Activated naive CD4-positive, alpha-beta T cell treated with anti-CD3 and anti-CD28 coated beads for 36 hours (primary cell): ENCODE measurements around the gene TOMM40. TPM values are rescaled to one million over a fixed set of nuclear protein-coding genes. Genes with fewer than 3 reads are reported as not detected.

Experiments used
- CTCF ChIA-PET: fragments of 350-600 bp; sonication (Branson Sonifier 250); formaldehyde crosslinking; loops from one replicate; lab custom pipeline; 2021; ENCODE audit warnings: antibody characterized with exemption; lab: Charles Lee
- DNase-seq: peaks from one replicate; pipeline ENCODE4 v3.0.0-alpha.2; 2020
- H3K27ac Mint-ChIP-seq: one replicate; pipeline ENCODE4 v1.8.0; 2021; ENCODE audit warnings: mild to moderate bottlenecking, mixed read lengths
- H3K27me3 Mint-ChIP-seq: one replicate; pipeline ENCODE4 v1.8.0; 2021; ENCODE audit warnings: low read depth, mixed read lengths
- H3K36me3 Mint-ChIP-seq: one replicate; pipeline ENCODE4 v1.8.0; 2021; ENCODE audit warnings: low read depth, mixed read lengths
- H3K4me1 Mint-ChIP-seq: one replicate; pipeline ENCODE4 v1.8.0; 2021; ENCODE audit warnings: low read depth, mixed read lengths
- H3K4me3 Mint-ChIP-seq: one replicate; pipeline ENCODE4 v1.8.0; 2021; ENCODE audit warnings: mild to moderate bottlenecking, moderate library complexity, mixed read lengths
- H3K9me3 Mint-ChIP-seq: one replicate; pipeline ENCODE4 v1.8.0; 2021; ENCODE audit warnings: mixed read lengths
- intact Hi-C: fragments of 100-400 bp; cut with micrococcal nuclease; formaldehyde crosslinking; loops from one replicate; pipeline ENCODE4 v1.15.1; 2023
- total RNA-seq, 2 experiments: library from RNA; stranded (reverse); gene quantifications; one replicate each; pipeline ENCODE4 v1.2.3, GENCODE V29; 2021

Gene TOMM40
- total RNA-seq: 10 to 100 TPM; 72.6 to 75.0 TPM

DNA sequence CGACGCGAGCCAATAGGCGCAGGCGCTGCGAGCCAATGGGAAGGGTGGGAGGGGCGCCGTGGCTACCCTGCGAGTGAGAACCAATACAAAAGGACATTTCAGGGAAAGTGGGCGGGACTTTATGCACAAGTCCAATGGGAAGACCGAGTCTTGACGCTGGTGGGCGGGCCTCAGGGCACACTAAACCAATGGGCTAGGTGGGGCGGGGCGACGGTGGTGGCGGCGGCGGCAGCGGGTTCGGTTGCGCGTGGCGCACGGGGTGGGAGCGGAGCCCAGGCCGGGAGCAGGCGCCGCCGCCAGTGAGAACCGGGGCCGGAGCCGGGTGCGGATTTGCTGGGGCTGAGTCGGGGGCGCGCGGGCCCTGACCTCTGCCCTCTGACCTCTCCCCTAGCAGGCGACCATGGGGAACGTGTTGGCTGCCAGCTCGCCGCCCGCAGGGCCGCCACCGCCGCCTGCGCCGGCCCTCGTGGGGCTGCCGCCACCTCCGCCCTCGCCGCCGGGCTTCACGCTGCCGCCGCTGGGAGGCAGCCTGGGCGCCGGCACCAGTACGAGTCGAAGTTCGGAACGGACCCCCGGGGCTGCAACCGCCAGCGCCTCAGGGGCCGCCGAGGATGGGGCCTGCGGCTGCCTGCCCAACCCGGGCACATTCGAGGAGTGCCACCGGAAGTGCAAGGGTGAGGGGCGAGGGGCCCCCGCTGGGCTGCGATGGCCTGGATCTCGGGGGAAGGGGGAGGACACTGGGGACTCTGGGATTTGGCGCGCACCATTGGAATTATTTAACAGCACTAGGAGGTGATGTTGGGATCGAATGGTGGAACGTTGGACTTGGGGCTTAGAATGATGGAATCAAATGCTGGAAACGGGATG is at the start of gene TOMM40:
Gene TOMM40, plus strand, starts transcription at position 239 of the 867 bp plus-strand sequence. Its CDS starts 162 bp downstream, at position 401.
- H3K9me3 Mint-ChIP-seq: peaks cover 2% of the 10 kb centered on the region
- no peaks in the 10 kb centered on the region for H3K27me3 Mint-ChIP-seq
- H3K4me3 Mint-ChIP-seq: peak within 1 kb of the TSS; percentile 85
- DNase-seq: peak; percentile 22
- intact Hi-C loops: loop anchor here (2.0 kb wide), 4 partner anchors 24 to 796 kb away; partner anchors contain the start of genes APOC1, CLASRP and ZNF224
- CTCF ChIA-PET: interaction anchor here (0.6 to 1.7 kb wide), 4 partner anchors 16 to 61 kb away, joined by 3 to 8 read pairs (median 4); partner anchors contain the start of gene NECTIN2
- H3K4me1 Mint-ChIP-seq: peaks cover 37% of the 10 kb centered on the region
- H3K36me3 Mint-ChIP-seq: peaks cover 38% of the 10 kb centered on the region
- peak within 1 kb of the TSS; percentile 94 for H3K27ac Mint-ChIP-seq

DNA sequence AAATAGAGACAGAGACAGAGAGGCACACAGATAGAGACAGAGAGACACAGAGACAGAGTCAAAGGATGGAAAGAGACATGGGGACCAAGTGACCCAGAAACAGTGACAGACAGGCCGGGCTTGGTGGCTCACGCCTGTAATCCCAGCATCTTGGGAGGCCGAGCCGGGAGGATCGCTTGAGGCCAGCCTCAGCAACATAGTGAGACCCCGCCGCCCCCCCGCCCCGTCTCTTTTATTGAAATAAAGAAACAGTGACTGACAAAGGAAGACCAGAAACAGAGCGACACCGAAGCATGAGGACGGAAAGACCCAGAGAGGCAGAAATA is 45.8 kb upstream of the TOMM40 start:
- Mint-ChIP-seq H3K27me3 (peaks cover 18% of the 10 kb centered on the region), H3K9me3 (no peaks in the 10 kb centered on the region), H3K4me3 (peak overlapping the region; percentile 83), H3K36me3 (no peaks in the 10 kb centered on the region), H3K27ac (no peak overlapping the region), H3K4me1 (peaks cover 20% of the 10 kb centered on the region)
- CTCF ChIA-PET: interaction anchor here (1.0 to 1.3 kb wide), 2 partner anchors 50 to 156 kb away, joined by 3 to 5 read pairs; no protein-coding TSS in a partner anchor
- DNase-seq: no peak
- intact Hi-C loops: loop anchor here (1.0 to 10.0 kb wide), 8 partner anchors 45 to 190 kb away; no protein-coding TSS in a partner anchor

DNA sequence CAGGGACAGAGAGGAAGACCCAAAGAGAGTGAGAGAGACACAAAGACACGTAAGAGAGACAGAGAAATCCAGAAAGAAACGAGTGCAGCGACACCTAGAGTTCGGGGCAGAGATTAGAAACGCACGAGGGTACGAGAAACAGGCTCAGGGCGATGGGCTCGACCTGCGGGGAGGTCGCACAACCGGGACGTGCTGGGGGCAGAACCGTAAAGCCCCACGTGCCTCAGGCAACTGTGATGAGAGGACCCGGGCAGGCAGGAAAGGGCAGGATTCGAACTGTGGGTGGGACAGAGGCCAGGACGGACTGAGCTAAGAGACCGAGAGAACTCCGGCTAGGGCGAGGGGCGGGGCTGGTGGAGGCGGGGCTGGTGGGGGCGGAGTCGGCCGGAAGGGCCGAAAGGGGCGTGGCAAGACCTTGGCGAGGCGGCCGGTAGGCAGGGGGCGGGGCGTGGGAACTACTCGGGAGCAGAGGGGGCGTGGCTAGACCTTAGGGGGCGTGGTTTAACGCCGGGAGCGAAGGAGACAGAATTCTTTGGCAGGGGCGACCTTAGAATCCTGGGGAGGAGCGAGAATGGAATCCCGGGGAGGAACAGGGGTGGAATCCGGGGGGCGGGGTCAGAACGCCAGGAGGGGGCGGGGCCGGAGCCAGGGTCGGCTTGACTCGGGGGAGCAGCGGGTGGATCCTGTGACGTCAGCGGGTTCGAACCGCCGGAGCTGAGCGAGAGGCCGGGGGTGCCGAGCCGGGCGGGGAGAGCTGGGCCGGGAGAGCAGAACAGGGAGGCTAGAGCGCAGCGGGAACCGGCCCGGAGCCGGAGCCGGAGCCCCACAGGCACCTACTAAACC is 45.2 kb upstream of the TOMM40 start, which contains the start of gene NECTIN2:
Gene NECTIN2, plus strand, starts transcription at position 686 of the 843 bp plus-strand sequence. CDS start 229 bp downstream, outside the sequence.
- CTCF ChIA-PET: interaction anchor here (0.6 to 1.2 kb wide), 8 partner anchors 45 to 106 kb away, joined by 3 to 5 read pairs (median 3); partner anchors contain the start of gene TOMM40
- Mint-ChIP-seq H3K4me1 (peaks cover 20% of the 10 kb centered on the region), H3K4me3 (peak within 1 kb of the TSS; percentile 83), H3K9me3 (no peaks in the 10 kb centered on the region), H3K36me3 (no peaks in the 10 kb centered on the region), H3K27ac (no peak within 1 kb of the TSS), H3K27me3 (peaks cover 18% of the 10 kb centered on the region)
- DNase-seq: peak; percentile 95
- intact Hi-C loops: loop anchor here (1.0 to 10.0 kb wide), 9 partner anchors 44 to 191 kb away; partner anchors contain the start of gene CLPTM1

DNA sequence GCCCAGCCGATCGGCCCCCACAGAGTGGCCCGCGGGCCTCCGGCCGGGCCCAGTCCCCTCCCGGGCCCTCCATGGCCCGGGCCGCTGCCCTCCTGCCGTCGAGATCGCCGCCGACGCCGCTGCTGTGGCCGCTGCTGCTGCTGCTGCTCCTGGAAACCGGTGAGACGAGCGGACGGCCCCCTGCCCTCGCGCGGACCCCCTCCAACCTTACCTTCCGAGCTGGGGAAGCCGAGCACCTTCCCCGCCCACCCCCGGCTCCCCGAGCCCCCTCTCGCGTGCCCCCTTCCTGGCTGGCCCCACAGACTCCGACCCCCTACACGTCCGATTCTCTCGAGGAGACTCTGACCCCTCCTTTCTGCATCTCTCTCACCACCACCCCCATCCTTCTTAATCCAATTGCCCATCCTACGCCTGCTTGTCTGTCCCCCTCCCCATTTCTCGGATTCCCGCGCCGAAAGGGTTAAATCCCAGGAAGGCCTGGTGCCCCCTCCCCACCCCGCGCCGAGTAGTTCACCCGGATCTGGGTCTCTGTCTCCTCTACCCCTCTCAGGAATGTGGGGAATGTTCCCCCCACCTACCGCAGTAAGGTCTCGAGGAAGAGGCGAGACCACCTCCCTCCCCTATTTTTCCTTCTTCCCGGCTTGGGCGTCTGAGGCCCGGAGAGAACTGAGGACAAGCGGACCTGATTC is 44.5 kb upstream of the TOMM40 start:
- no peaks in the 10 kb centered on the region for H3K36me3 Mint-ChIP-seq
- H3K4me1 Mint-ChIP-seq: peaks cover 17% of the 10 kb centered on the region
- peaks cover 18% of the 10 kb centered on the region for H3K27me3 Mint-ChIP-seq
- no peak for DNase-seq
- intact Hi-C loops: loop anchor here (2.0 to 10.0 kb wide), 2 partner anchors 108 to 192 kb away; partner anchors contain the start of gene CLPTM1
- H3K9me3 Mint-ChIP-seq: no peaks in the 10 kb centered on the region
- CTCF ChIA-PET: interaction anchor here (0.7 to 1.2 kb wide), 4 partner anchors 44 to 106 kb away, joined by 3 to 4 read pairs (median 4); partner anchors contain the start of gene TOMM40
- H3K27ac Mint-ChIP-seq: no peak overlapping the region
- peak overlapping the region; percentile 83 for H3K4me3 Mint-ChIP-seq

DNA sequence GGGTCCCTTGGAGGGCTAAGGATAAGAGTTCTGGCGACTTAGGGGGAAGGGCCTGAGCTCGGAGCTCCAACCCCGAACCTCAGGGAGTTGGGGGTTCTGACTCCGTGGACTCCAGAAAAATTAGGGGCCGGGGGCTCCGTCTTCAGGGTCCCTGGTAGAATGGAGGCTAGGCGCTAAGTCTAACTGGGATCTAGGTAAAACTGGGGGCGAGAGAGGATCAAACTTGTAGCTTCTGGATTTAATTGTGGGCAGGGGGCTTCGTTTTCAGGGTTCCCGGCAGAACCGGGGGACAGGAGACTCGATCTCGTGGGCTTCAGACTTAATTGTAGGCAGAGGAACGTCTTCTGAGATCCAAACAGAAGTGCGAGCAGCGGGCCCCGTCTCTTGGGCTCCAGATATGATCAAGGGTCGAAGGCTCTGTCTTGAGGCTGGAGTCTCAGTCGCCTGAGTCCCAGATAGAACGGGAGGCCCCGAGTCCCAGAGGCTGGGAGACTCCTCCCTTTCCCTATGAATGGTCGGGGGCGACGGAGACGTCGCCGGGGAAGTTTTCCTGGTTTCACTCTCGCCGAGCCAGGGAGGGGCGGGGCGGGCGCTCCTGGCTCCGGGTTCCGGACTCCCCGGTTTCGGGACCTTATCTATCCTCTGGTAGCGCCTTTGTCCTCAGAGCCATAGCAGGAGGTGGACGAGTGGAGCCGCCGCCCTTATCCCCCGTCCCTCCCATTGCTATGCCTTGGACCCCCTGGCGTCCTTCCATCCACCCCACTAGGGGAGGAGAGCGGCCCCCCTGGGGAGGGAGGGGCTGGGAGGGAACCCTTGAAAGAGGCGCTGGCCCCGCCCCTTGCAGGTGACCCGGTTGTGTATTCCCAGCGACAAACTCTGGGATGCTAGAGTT is 43.7 kb upstream of the TOMM40 start:
- peak; percentile 18 for DNase-seq
- intact Hi-C loops: loop anchor here (2.0 to 10.0 kb wide), 2 partner anchors 107 to 193 kb away; partner anchors contain the start of gene CLPTM1
- peaks cover 18% of the 10 kb centered on the region for H3K27me3 Mint-ChIP-seq

DNA sequence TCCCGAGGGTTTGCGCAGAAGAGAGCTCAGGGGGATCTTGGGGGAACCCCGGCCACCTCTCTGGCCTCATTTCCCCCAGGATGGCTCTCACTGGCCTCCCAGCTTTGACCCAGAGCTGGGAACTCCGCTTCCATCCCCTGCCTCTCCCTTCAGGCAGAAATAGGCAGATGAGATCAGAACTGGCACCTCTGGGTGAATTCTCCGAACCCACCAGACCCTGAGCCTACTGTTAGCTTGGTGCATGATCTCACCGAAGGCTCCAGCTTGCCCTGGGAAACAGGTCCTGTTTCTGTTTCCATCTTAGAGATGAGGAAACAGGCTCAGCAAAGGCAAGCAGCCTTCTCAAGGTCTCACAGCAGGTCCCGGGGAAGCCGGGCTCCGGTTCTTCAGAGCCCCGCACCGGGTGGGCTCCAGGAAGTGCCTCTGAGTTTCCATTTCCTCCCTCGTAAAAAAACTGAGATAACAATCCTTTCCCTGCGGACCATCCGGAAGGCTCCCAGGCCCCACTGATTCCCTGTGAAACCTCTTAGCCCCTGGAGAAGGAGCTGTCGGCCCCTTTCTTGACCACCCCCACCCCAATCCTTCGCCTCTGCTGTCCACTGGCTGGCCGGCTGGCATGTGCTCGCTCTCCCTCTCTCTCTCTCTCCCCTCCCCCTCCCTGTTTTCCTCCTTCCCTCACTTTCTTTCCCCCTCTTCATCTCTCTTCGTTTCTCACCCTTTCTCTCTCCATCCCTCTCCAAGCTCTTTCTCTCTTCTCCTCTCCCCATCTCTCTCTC is 42.8 kb upstream of the TOMM40 start:
- no peak overlapping the region for H3K27ac Mint-ChIP-seq
- H3K4me1 Mint-ChIP-seq: peaks cover 17% of the 10 kb centered on the region
- peak; percentile 18 for DNase-seq
- H3K36me3 Mint-ChIP-seq: no peaks in the 10 kb centered on the region
- intact Hi-C loops: loop anchor here (10.0 kb wide), 1 partner anchor 193 kb away; no protein-coding TSS in a partner anchor
- CTCF ChIA-PET: interaction anchor here (0.7 to 1.3 kb wide), 2 partner anchors 71 to 124 kb away, joined by 3 to 5 read pairs; no protein-coding TSS in a partner anchor
- H3K4me3 Mint-ChIP-seq: no peak overlapping the region
- H3K27me3 Mint-ChIP-seq: peaks cover 18% of the 10 kb centered on the region
- no peaks in the 10 kb centered on the region for H3K9me3 Mint-ChIP-seq

More for the DNA sequence above, 43.7 kb upstream of the TOMM40 start:
- no peaks in the 10 kb centered on the region for H3K36me3 Mint-ChIP-seq
- CTCF ChIA-PET: interaction anchor here (0.8 kb wide), 1 partner anchor 77 kb away, joined by 4 read pairs; no protein-coding TSS in a partner anchor
- H3K9me3 Mint-ChIP-seq: no peaks in the 10 kb centered on the region
- peaks cover 17% of the 10 kb centered on the region for H3K4me1 Mint-ChIP-seq
- peak overlapping the region; percentile 53 for H3K4me3 Mint-ChIP-seq
- no peak overlapping the region for H3K27ac Mint-ChIP-seq

DNA sequence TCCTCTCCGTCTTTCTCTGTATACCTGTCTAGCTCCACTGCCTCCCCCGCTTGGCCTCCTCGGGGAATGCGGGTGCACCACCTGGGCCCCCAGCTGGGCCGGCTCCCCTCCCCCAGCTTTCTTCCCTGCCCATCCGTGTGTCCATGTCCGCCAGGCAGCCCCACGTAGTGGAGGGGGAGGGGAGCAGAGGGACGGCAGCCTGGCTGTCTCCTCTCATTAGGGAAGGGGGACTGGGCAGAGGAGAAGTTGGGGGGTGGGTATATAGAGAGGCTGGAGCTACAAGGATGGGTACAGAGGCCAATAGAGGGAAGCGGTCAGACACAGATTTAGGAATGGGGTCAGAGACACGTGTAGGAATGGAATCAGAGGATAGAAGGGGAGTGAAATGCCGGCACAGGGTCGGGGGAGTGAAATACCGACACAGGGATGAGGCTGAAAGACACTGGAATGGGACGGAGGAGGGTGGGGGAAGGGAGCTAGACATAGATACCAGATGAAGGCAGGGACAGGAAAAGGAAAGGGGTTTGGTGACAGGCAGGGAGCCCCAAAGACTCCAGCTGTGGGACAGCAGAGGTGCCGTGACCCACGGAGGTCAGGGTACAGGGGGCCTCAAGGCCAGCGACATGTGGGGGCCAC is 42.1 kb upstream of the TOMM40 start:
- Mint-ChIP-seq H3K4me3 (no peak overlapping the region), H3K4me1 (peaks cover 17% of the 10 kb centered on the region), H3K9me3 (no peaks in the 10 kb centered on the region), H3K27ac (no peak overlapping the region), H3K27me3 (peaks cover 18% of the 10 kb centered on the region), H3K36me3 (no peaks in the 10 kb centered on the region)
- CTCF ChIA-PET: interaction anchor here (0.7 to 1.3 kb wide), 3 partner anchors 72 to 125 kb away, joined by 3 to 5 read pairs (median 3); no protein-coding TSS in a partner anchor
- intact Hi-C loops: loop anchor here (10.0 kb wide), 1 partner anchor 194 kb away; no protein-coding TSS in a partner anchor
- no peak for DNase-seq

DNA sequence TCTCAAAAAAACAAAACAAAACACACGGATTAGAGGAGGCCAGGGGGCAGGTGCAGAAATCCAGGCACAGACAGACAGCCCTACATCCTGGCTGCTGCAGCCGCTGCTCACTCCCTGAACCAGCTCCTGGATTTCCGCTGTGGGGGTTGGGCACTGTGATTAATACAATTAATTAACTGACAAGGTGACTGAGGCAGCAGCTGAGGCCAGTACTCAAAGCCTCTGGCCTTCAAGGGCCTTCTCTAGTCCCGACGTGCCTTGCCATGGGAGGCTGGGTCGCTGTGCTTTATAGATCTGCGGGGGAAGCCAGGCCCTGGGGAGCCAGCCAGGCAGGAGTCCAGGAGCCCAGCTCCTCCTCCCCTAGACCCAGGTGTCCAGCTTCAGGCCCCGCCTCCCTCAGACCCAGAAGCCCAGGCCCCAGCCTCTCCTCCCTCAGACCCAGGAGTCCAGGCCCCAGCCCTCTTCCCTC is 40.4 kb upstream of the TOMM40 start:
- CTCF ChIA-PET: interaction anchor here (0.6 to 1.3 kb wide), 2 partner anchors 67 to 1051 kb away, joined by 3 to 5 read pairs; no protein-coding TSS in a partner anchor

DNA sequence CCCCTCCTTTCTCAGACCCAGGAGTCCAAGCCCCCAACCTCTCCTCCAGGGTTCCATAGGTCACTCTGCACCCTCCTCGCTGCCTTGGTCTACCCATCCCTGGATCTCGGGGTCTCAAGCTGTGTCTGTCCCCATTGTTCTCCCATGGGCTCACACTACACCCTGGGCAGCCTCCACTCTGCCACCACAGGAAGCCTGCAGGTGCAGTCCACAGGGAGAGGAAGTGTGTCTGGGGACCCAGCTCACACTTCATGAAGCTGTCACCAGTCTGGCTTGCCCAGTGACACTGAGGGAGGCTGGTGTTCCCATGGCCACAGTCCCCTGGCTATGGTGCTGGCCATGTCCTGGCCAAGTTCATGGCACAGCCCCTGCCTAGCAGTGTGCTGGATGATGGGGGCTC is 39.6 kb upstream of the TOMM40 start:
- H3K9me3 Mint-ChIP-seq: no peaks in the 10 kb centered on the region
- no peaks in the 10 kb centered on the region for H3K36me3 Mint-ChIP-seq
- CTCF ChIA-PET: interaction anchor here (0.6 kb wide), 2 partner anchors 119 to 1052 kb away, joined by 3 read pairs; no protein-coding TSS in a partner anchor
- intact Hi-C loops: no loop called here
- no peak for DNase-seq
- no peak overlapping the region for H3K4me3 Mint-ChIP-seq
- peaks cover 13% of the 10 kb centered on the region for H3K27me3 Mint-ChIP-seq
- H3K4me1 Mint-ChIP-seq: peaks cover 9% of the 10 kb centered on the region
- no peak overlapping the region for H3K27ac Mint-ChIP-seq

More for the DNA sequence above, 40.4 kb upstream of the TOMM40 start:
- DNase-seq: no peak
- Mint-ChIP-seq H3K36me3 (no peaks in the 10 kb centered on the region), H3K27me3 (peaks cover 13% of the 10 kb centered on the region), H3K27ac (no peak overlapping the region), H3K4me3 (no peak overlapping the region), H3K9me3 (no peaks in the 10 kb centered on the region), H3K4me1 (peaks cover 10% of the 10 kb centered on the region)
- intact Hi-C loops: no loop called here
